H54 (cell line): ENCODE measurements around the gene KTI12.
"Not testable (repeated sequence)": the region's sequence is repeated elsewhere in the genome, so short reads cannot be mapped to it uniquely, and the experiment has no call there.

Experiments
- DNase-seq: peaks from one replicate; pipeline ENCODE4 v3.0.0; 2011; ENCODE audit warnings: low spot score, mixed read lengths; ENCODE audit not compliant: insufficient read length
- FAIRE-seq: peaks from 3 replicates; lab custom pipeline; 2011; peaks lifted over from hg19 to GRCh38; lab: Jason Lieb, UNC
- POLR2A ChIP-seq: IDR thresholded peaks from 2 replicates; pipeline ENCODE4 v1.6.1; 2011; ENCODE audit warnings: low read depth, mild to moderate bottlenecking, low read length

KTI12 gene

DNA sequence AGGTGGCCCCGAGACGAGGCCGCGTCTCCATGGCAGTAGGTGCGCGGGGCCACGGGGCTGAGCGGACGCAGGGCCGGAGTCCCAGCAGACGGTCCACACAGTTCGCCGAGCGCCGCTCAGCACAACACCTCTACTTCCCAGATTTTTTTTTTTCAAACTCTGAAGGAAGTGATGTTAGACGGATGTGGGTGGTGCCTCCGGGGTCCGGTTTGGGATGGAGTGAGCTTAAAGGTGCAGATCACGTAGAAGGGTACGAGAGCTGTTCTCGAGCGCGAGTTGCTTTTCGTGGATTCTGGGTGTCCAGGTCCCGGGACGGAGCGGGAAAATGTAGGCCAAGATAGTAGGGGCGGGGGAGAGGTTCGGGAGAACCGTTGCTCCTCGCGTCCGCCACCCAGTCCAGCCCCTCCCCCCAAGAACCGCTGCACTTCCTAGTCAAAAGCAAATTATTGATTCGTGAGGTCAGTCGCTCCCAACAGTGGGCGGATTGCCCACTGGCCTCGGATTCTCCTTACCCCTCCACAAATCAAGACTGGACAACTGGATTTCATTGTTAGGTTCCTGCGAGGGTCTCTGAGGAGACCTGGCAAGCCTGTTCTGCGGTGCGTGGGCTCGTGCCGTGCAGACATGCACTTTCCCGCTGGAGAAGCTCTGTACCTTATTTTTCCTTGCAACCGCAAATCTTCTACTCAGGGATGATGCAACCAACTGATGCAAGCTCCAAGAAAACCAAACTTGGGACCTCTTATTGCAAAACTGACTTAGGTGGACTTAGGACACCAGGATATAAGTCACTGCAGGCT is 21.7 kb upstream of the KTI12 start, which contains the start of gene TXNDC12:
Gene TXNDC12, minus strand, starts transcription at position 126 of the 800 bp plus-strand sequence. Its CDS starts 95 bp downstream, at position 31.
- peak; percentile 85 for FAIRE-seq
- peak; percentile 72 for DNase-seq
- TF ChIP-seq POLR2A = peak; percentile 87

- FAIRE-seq = no peak
- TF ChIP-seq POLR2A = no peak
These were observed 21.0 kb upstream of the KTI12 start for GRCh38 chr1:52054496-52055065.

DNA sequence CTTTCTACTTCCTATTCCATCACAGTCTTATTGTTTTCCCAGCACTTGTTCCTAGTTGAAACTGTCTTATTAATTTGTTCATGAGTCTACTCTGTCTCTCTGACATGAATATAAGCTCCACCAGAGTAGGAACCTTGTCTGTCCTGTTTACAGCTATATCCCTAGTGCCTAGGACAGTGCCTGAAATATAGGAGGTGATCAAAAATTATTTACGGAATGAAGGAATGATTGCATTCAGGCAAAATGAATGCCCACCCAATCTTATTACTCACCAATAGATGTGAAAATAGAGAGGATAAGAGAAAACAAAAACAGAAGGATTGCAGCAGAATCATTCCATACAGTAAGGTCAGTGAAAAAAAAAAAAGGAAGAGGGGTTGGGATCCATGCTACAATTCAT is 20.3 kb upstream of the KTI12 start:
- no peak for TF ChIP-seq POLR2A
- no peak for FAIRE-seq
- DNase-seq = no peak

More at GRCh38 chr1:52054496-52055065, 21.0 kb upstream of the KTI12 start:
- DNase-seq = no peak

- DNase-seq, FAIRE-seq: not testable (repeated sequence)
These were observed 15.7 kb upstream of the KTI12 start for GRCh38 chr1:52049337-52049736.

DNA sequence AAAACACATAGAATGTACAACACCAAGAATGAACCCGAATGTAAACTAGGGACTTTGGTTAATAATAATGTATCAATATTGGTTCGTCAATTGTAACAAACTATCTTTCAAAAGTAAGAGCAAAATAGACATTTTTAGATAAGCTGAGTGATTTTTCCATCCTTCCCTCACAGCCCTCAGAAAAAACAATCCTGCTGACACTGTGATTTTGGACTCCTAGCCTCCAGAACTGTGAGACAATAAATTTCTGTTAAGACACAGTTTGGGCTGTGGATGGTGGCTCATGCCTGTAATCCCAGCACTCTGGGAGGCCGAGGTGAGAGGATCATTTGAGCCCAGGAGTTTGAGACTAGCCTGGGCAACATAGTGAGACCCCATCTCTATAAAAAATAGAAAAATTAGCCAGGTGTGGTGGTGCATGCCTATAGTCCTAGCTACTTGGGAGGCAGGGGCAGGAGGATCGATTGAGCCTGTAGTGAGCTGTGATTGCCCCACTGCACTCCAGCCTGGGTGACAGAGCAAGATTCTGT is 12.1 kb upstream of the KTI12 start:
- FAIRE-seq, DNase-seq: not testable (repeated sequence)

- DNase-seq = no peak
- FAIRE-seq = no peak
- no peak for TF ChIP-seq POLR2A
These were observed 11.6 kb upstream of the KTI12 start for GRCh38 chr1:52045236-52045635.

GRCh38 chr1:52041551-52042185 is 8.1 kb upstream of the KTI12 start:
- DNase-seq (no peak), FAIRE-seq (no peak)
- TF ChIP-seq POLR2A = no peak

DNA sequence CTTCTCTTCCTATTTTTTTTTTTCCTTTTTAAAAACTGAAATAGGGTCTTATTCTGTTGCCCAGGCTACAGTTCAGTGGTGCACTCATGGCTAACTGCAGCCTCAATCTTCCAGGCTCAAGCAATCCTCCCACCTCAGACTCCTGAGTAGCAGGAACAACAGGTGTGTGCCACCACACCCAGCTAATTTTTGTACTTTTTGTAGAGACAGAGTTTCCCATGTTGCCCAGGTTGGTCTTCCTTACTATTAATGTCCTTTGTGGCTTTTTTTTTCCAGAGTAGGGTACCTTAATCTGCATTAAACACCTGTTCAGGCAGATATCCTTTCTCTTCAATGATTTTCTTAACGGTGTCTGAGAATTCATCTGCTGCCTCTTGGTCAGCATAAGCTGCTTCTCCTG is 4.3 kb upstream of the KTI12 start:
- DNase-seq = no peak
- no peak for FAIRE-seq
- no peak for TF ChIP-seq POLR2A

DNA sequence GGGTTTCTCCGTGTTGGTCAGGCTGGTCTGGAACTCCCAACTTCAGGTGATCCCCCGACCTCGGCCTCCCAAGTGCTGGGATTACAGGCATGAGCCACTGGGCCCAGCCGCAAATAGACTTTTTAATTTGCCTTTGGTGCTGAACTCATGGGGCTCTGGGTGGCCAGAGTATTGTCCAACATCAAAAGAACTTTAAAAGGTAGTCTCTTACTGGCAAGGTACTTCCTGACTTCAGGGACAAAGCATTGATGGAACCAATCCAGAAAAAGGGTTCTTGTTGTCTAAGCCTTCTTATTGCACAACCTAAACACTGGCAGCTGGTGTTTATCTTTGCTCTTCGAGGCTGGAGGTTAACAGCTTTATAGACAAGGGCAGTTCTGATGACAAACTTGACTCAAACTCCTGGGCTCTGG is 3.8 kb upstream of the KTI12 start:
- FAIRE-seq = no peak
- no peak for DNase-seq
- no peak for TF ChIP-seq POLR2A

DNA sequence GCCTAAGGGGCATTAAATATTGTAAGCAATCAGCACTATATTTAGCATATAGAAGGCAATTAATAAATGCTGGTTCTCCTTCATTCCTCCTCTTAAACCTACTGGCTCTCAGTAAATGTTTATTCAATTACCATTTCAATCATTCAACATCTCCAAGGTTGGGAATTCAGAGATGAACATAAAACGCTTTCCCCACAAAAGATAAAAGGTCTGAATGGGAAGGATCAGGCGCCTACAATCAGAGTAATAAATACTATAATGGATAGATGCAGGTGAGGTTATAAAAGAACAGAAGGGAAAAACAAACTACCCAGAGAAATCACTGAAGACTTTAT is 407 bp upstream of the KTI12 start:
- FAIRE-seq = no peak
- TF ChIP-seq POLR2A = no peak
- DNase-seq = no peak

- 0 out of 2 replicates have a peak, but pooled peaks have one; percentile 13 for TF ChIP-seq POLR2A
- no peak for FAIRE-seq
- peak; percentile 23 for DNase-seq
These were observed 852 bp downstream of the KTI12 start for GRCh38 chr1:52032785-52033131.

- DNase-seq = no peak
- peak; percentile 11 for FAIRE-seq
- TF ChIP-seq POLR2A = no peak
These were observed 1.4 kb downstream of the KTI12 start for GRCh38 chr1:52032124-52032784.

DNA sequence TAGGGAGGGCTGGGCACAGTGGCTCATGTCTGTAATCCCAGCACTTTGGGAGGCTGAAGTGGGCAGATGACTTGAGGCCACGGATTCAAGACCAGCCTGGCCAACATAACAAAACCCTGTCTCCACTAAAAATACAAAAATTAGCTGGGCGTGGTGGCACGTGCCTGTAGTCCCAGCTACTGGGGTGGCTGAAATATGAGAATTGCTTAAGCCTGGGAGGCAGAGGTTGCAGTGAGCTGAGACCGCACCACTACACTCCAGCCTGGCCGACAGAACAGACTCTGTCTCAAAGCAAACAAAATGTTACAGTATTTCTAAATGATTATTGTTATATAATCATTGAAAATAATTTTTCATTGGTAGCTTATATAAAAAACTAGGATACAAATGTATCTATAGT is 4.8 kb downstream of the KTI12 start:
- not testable (repeated sequence) for FAIRE-seq

GRCh38 chr1:52028328-52028727 is 5.3 kb downstream of the KTI12 start:
- FAIRE-seq (no peak), DNase-seq (no peak)
- no peak for TF ChIP-seq POLR2A

More for the DNA sequence above, 4.8 kb downstream of the KTI12 start:
- DNase-seq = not testable (repeated sequence)
